ENCODE results near the gene TTC28. TPM values are rescaled to one million over a fixed set of nuclear protein-coding genes. Genes with fewer than 3 reads are reported as not detected.

TTC28 gene
- total and polyA plus RNA-seq, 7 donors = 0.23 to 102 (median 46.1) TPM

DNA sequence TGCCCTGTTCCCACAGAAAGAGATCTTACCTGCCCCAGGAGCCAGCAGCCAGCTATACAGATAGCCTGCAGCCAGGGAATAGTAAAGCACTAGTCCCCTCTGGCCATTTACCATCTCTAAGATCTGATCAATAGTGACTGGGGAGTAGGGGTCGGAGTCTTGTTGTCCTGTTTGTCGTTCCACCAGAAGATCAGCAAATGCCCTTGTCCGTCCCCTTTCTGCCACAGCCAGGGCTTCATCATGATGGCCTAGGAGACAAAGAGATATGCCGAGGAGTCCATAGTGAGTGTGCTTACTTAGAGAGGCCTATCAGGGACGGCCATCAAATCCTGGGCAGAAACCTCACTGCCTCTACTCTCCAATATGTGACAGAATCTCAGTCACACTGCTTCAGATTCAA, 583.5 kb downstream of the TTC28 start:
- no peak overlapping the region for H3K27ac ChIP-seq
- no peaks in the 10 kb centered on the region for H3K27me3 ChIP-seq
- no peaks in the 10 kb centered on the region for H3K4me1 ChIP-seq
- no peaks in the 10 kb centered on the region for H3K9me3 ChIP-seq
- 91 to 98% methylated on average over 5 of the region's 5 CpGs for WGBS, 2 donors
- no peak for DNase-seq
- no peak for TF ChIP-seq POLR2AphosphoS5 (IDR thresholded peaks at IDR 0.05)
- TF ChIP-seq EP300 (IDR thresholded peaks at IDR 0.05) = no peak
- TF ChIP-seq, protein P1, sequence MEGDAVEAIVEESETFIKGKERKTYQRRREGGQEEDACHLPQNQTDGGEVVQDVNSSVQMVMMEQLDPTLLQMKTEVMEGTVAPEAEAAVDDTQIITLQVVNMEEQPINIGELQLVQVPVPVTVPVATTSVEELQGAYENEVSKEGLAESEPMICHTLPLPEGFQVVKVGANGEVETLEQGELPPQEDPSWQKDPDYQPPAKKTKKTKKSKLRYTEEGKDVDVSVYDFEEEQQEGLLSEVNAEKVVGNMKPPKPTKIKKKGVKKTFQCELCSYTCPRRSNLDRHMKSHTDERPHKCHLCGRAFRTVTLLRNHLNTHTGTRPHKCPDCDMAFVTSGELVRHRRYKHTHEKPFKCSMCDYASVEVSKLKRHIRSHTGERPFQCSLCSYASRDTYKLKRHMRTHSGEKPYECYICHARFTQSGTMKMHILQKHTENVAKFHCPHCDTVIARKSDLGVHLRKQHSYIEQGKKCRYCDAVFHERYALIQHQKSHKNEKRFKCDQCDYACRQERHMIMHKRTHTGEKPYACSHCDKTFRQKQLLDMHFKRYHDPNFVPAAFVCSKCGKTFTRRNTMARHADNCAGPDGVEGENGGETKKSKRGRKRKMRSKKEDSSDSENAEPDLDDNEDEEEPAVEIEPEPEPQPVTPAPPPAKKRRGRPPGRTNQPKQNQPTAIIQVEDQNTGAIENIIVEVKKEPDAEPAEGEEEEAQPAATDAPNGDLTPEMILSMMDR (IDR thresholded peaks at IDR 0.05) = no peak
- no peak for TF ChIP-seq POLR2A (IDR thresholded peaks at IDR 0.05)
- H3K36me3 ChIP-seq = peaks cover 0 to 67% (median 16%) of the 10 kb centered on the region in 4 donors
- intact Hi-C loops (cut with DNase I) = no loop called here
- no peak overlapping the region for H3K4me3 ChIP-seq

DNA sequence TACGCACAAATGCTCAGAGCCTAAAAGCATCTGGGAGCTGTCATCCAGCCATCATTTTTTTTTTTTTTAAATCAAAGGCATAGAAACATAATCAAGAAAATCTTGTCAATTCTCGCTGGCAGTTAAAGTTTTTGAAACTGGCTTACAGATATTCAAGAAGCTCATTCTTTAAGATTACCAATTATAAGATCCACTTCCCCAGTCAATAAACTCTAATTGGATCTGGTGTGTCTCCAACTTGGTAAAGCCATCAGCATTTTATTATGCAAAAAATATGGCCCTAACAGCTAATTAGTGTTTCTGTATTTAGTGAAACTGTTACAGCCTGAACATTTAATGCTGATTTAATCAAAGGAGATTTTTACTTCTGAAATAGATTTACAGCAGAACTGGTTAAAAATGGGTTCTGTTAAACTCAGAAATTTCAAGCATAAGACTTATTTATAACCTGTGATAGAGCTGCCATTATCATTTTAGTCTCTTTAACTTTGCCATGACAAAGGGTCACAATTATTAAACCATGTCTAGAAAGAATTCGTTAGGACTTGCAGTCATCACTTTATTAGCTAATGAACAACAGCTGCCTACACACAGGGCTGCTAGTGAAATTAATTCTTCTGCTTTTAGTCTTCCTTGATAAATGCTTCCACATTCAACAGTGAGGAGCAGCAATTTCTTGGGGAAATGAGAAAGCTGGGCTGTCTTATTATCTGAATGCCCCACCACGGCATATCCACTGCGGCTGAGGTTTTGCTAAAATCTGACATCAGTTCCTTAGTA, 584.1 kb downstream of the TTC28 start:
- WGBS, 2 donors = 93 to 95% methylated on average over 5 of the region's 5 CpGs

DNA sequence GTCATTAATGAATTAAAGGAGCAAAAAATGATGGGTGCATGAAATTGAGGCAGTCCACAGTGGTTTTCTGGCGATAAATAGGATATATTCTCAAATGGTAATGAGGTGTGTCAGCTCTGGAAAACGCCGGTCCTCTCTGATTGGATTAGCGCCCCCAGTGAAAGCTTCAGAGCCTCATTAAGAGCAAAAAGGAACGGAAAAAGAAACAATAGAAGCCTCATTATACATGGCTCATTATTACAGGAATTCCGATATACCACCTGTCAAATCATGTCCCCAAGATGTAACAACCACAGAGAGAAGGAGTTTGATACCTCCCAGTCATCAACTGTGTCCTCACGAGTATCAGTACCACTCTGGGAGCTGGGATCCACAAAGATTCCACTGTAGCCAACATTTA, 584.9 kb downstream of the TTC28 start:
- Histone ChIP-seq H3K36me3 (peaks cover 0 to 60% (median 16%) of the 10 kb centered on the region in 4 donors), H3K9me3 (no peaks in the 10 kb centered on the region), H3K27ac (no peak overlapping the region), H3K4me1 (no peaks in the 10 kb centered on the region), H3K27me3 (no peaks in the 10 kb centered on the region), H3K4me3 (no peak overlapping the region)
- no peak for DNase-seq
- WGBS, 2 donors = 91 to 92% methylated on average over 7 of the region's 7 CpGs
- intact Hi-C loops (cut with DNase I) = no loop called here
- TF ChIP-seq POLR2A (IDR thresholded peaks at IDR 0.05) (no peak), POLR2AphosphoS5 (IDR thresholded peaks at IDR 0.05) (no peak), EP300 (IDR thresholded peaks at IDR 0.05) (no peak)
- TF ChIP-seq, protein P1 (IDR thresholded peaks at IDR 0.05) = no peak

More for the DNA sequence above, 584.1 kb downstream of the TTC28 start:
- DNase-seq = no peak
- Histone ChIP-seq H3K4me3 (no peak overlapping the region), H3K36me3 (peaks cover 0 to 67% (median 16%) of the 10 kb centered on the region in 4 donors), H3K9me3 (no peaks in the 10 kb centered on the region), H3K4me1 (no peaks in the 10 kb centered on the region), H3K27me3 (no peaks in the 10 kb centered on the region), H3K27ac (no peak overlapping the region)
- intact Hi-C loops (cut with DNase I) = no loop called here
- TF ChIP-seq, protein P1 (IDR thresholded peaks at IDR 0.05) = no peak
- no peak for TF ChIP-seq POLR2AphosphoS5 (IDR thresholded peaks at IDR 0.05)
- TF ChIP-seq EP300 (IDR thresholded peaks at IDR 0.05) = no peak
- TF ChIP-seq POLR2A (IDR thresholded peaks at IDR 0.05) = no peak

DNA sequence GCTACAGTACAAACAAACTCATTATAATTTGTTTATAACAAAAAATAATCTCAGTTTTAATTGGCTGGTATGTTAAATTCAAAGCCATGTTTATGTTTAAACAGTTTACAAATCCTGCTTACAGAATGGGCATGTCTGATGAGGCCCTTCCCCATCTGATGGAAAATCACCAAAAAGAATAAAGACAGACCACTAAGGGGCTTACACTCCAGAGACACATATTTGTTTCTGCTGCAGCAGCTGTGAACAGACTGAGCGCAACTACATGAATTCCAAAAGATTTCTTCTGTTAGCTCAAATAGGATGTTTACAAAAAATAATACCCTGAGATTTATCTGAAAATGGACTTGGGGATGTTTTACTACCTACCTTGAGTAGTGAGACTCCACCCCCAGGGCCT, 585.9 kb downstream of the TTC28 start:
- intact Hi-C loops (cut with DNase I) = no loop called here
- DNase-seq = no peak
- H3K27me3 ChIP-seq = no peaks in the 10 kb centered on the region
- TF ChIP-seq POLR2AphosphoS5 (IDR thresholded peaks at IDR 0.05) (no peak), POLR2A (IDR thresholded peaks at IDR 0.05) (no peak), EP300 (IDR thresholded peaks at IDR 0.05) (no peak)
- TF ChIP-seq, protein P1 (IDR thresholded peaks at IDR 0.05) = no peak
- H3K27ac ChIP-seq = no peak overlapping the region
- 92 to 94% methylated on average over 1 of the region's 1 CpG for WGBS, 2 donors
- peaks cover 0 to 51% (median 12%) of the 10 kb centered on the region in 4 donors for H3K36me3 ChIP-seq
- no peak overlapping the region for H3K4me3 ChIP-seq
- H3K4me1 ChIP-seq = no peaks in the 10 kb centered on the region
- no peaks in the 10 kb centered on the region for H3K9me3 ChIP-seq

Measured in sigmoid colon (tissue), 7 donors.